Esophagus (tissue), 2 donors: ENCODE results near the gene VGLL4. TPM values are rescaled to one million over a fixed set of nuclear protein-coding genes. Genes with fewer than 3 reads are reported as not detected.
"Not testable (repeated sequence)": the region's sequence is repeated elsewhere in the genome, so short reads cannot be mapped to it uniquely, and the experiment has no call there.

Experiments used
- H3K27ac ChIP-seq, 2 donors: one replicate each; pipeline ENCODE4 v1.5.1; 2013; ENCODE audit warnings: low read depth in 2 of 2, mild to moderate bottlenecking in 2 of 2, inconsistent platforms in 1 of 2, low read length in 1 of 2, moderate library complexity in 1 of 2
- H3K27me3 ChIP-seq, 2 donors: one replicate each; pipeline ENCODE4 v1.6.1; 2013; ENCODE audit warnings: low read length in 2 of 2, control low read depth in 1 of 2, mild to moderate bottlenecking in 1 of 2; ENCODE audit not compliant: insufficient read depth in 2 of 2, control insufficient read depth in 1 of 2
- H3K36me3 ChIP-seq, 2 donors: one replicate each; pipeline ENCODE4 v1.6.1; 2013; ENCODE audit warnings: low read length in 1 of 2; ENCODE audit not compliant: control insufficient read depth in 2 of 2, insufficient read depth in 2 of 2
- H3K4me1 ChIP-seq, 2 donors: one replicate each; pipeline ENCODE4 v1.6.1; 2013; ENCODE audit warnings: low read length in 1 of 2; ENCODE audit not compliant: control insufficient read depth in 2 of 2, insufficient read depth in 2 of 2
- H3K4me3 ChIP-seq, 2 donors: one replicate each; pipeline ENCODE4 v1.5.1; 2013; ENCODE audit warnings: low read length in 2 of 2, mild to moderate bottlenecking in 2 of 2, low read depth in 1 of 2, moderate library complexity in 1 of 2
- H3K9me3 ChIP-seq, 2 donors: one replicate each; pipeline ENCODE4 v1.6.1; 2013; ENCODE audit warnings: mild to moderate bottlenecking in 2 of 2, low read depth in 1 of 2, low read length in 1 of 2, moderate library complexity in 1 of 2; ENCODE audit not compliant: control insufficient read depth in 2 of 2, insufficient read depth in 1 of 2
- WGBS, 2 donors: extraction: QIAGEN DNeasy Blood & Tissue Kit; methylation state at CpG; one replicate each; pipeline ENCODE4 v1.1.7; 2013; 5-methylcytosine and 5-hydroxymethylcytosine counted together
- polyA plus RNA-seq, 2 donors: library from polyadenylated mRNA; stranded (reverse); fragments of 200-250 nt; gene quantifications; one replicate each; pipeline ENCODE4 v1.2.3, GENCODE V29; 2013
- donor health status: healthy with polysubstance abuse.
- donor health status: Bipolar disorder and iron deficiency.

VGLL4 gene
- polyA plus RNA-seq, 2 donors = 23.1 to 26.3 TPM

- 60% methylated on average over 9 of the region's 9 CpGs for WGBS, 2 donors
- no peaks in the 10 kb centered on the region for H3K9me3 ChIP-seq
- H3K27ac ChIP-seq = peak overlapping the region; percentile 32 to 66
- peaks cover 5 to 7% of the 10 kb centered on the region in 2 donors for H3K4me1 ChIP-seq
- H3K4me3 ChIP-seq = no peak overlapping the region
- peaks cover 0 to 4% of the 10 kb centered on the region in 2 donors for H3K36me3 ChIP-seq
- H3K27me3 ChIP-seq = no peaks in the 10 kb centered on the region
Observed at GRCh38 chr3:11603628-11604027, 40.1 kb downstream of the VGLL4 start.

- Histone ChIP-seq H3K4me3 (no peak overlapping the region), H3K4me1 (peaks cover 5 to 7% of the 10 kb centered on the region in 2 donors), H3K36me3 (peaks cover 0 to 4% of the 10 kb centered on the region in 2 donors), H3K9me3 (no peaks in the 10 kb centered on the region), H3K27ac (peak overlapping the region in 1 of 2 donors; percentile 8), H3K27me3 (no peaks in the 10 kb centered on the region)
- WGBS, 2 donors = 83 to 84% methylated on average over 5 of the region's 5 CpGs
Observed at GRCh38 chr3:11602886-11603527, 40.7 kb downstream of the VGLL4 start.

GRCh38 chr3:11602239-11602840 is 41.4 kb downstream of the VGLL4 start:
- H3K27ac ChIP-seq = no peak overlapping the region
- H3K27me3 ChIP-seq = no peaks in the 10 kb centered on the region
- no peak overlapping the region for H3K4me3 ChIP-seq
- peaks cover 5 to 7% of the 10 kb centered on the region in 2 donors for H3K4me1 ChIP-seq
- peaks cover 0 to 4% of the 10 kb centered on the region in 2 donors for H3K36me3 ChIP-seq
- H3K9me3 ChIP-seq = no peaks in the 10 kb centered on the region
- WGBS, 2 donors = 68 to 69% methylated on average over 11 of the region's 11 CpGs

- WGBS, 2 donors = 59 to 61% methylated on average over 21 of the region's 21 CpGs
- Histone ChIP-seq H3K4me3 (no peak overlapping the region), H3K36me3 (peaks cover 0 to 4% of the 10 kb centered on the region in 2 donors), H3K9me3 (no peaks in the 10 kb centered on the region), H3K27ac (peak overlapping the region; percentile 60 to 92), H3K27me3 (no peaks in the 10 kb centered on the region), H3K4me1 (peaks cover 5 to 7% of the 10 kb centered on the region in 2 donors)
Observed at GRCh38 chr3:11601446-11602238, 42.1 kb downstream of the VGLL4 start.

GRCh38 chr3:11600501-11601282 is 43.0 kb downstream of the VGLL4 start:
- Histone ChIP-seq H3K4me3 (no peak overlapping the region), H3K4me1 (peaks cover 5 to 7% of the 10 kb centered on the region in 2 donors), H3K27ac (peak overlapping the region; percentile 60 to 92), H3K36me3 (peaks cover 0 to 4% of the 10 kb centered on the region in 2 donors), H3K9me3 (no peaks in the 10 kb centered on the region), H3K27me3 (no peaks in the 10 kb centered on the region)
- 32 to 43% methylated on average over 18 of the region's 18 CpGs for WGBS, 2 donors

GRCh38 chr3:11596387-11596786 is 47.3 kb downstream of the VGLL4 start:
- Histone ChIP-seq H3K36me3 (no peaks in the 10 kb centered on the region), H3K4me1 (peaks cover 7 to 14% of the 10 kb centered on the region in 2 donors), H3K9me3 (no peaks in the 10 kb centered on the region), H3K4me3 (no peak overlapping the region), H3K27me3 (no peaks in the 10 kb centered on the region), H3K27ac (no peak overlapping the region)
- 84 to 85% methylated on average over 7 of the region's 7 CpGs for WGBS, 2 donors

- not testable (repeated sequence) for H3K36me3 ChIP-seq, H3K4me3 ChIP-seq, H3K27ac ChIP-seq, H3K27me3 ChIP-seq, H3K4me1 ChIP-seq, H3K9me3 ChIP-seq
- WGBS, 2 donors = 93 to 97% methylated on average over 5 of the region's 5 CpGs
Observed at GRCh38 chr3:11595024-11595423, 48.7 kb downstream of the VGLL4 start.

- Histone ChIP-seq H3K36me3 (no peaks in the 10 kb centered on the region), H3K4me1 (peaks cover 13 to 14% of the 10 kb centered on the region in 2 donors), H3K4me3 (no peak overlapping the region), H3K27ac (peak overlapping the region in 1 of 2 donors; percentile 13), H3K9me3 (no peaks in the 10 kb centered on the region), H3K27me3 (no peaks in the 10 kb centered on the region)
- WGBS, 2 donors = 78 to 79% methylated on average over 10 of the region's 10 CpGs
Observed at GRCh38 chr3:11593318-11594034, 50.2 kb downstream of the VGLL4 start.
